ENCODE results near the gene TMCC1. TPM values are rescaled to one million over a fixed set of nuclear protein-coding genes. Genes with fewer than 3 reads are reported as not detected.

Gene TMCC1
- 11.7 TPM for polyA plus RNA-seq (2013)

- peak within 1 kb of the TSS; percentile 72 to 92 for H3K27ac ChIP-seq (ENCODE audit: insufficient read depth in 1 of 2, low read depth in 1 of 2, low read length in 2 of 2, poor library complexity in 1 of 2, severe bottlenecking in 2 of 2)
- CTCF ChIA-PET = interaction anchor here (0.8 to 1.7 kb wide), 6 partner anchors 10 to 421 kb away, joined by 3 to 4 read pairs (median 3); no protein-coding TSS in a partner anchor
- H3K9me3 ChIP-seq (ENCODE audit: control extremely low read depth in 1 of 5, control insufficient read depth in 4 of 5, insufficient read depth in 2 of 5, low read depth in 1 of 5, low read length in 4 of 5) = no peaks in the 10 kb centered on the region
- H3K27me3 ChIP-seq (replicated peaks in 2 of 5; ENCODE audit: control insufficient read depth in 4 of 5, insufficient read depth in 5 of 5, low read length in 4 of 5) = no peaks in the 10 kb centered on the region
- peak; percentile 84 to 92 (median 91) for DNase-seq
- H3K36me3 ChIP-seq (ENCODE audit: control insufficient read depth in 4 of 4, insufficient read depth in 4 of 4, low read length in 3 of 4) = peaks cover 0 to 4% (median 3%) of the 10 kb centered on the region in 4 experiments
- peaks cover 28 to 56% (median 42%) of the 10 kb centered on the region in 4 experiments for H3K4me1 ChIP-seq (ENCODE audit: control extremely low read depth in 1 of 4, control insufficient read depth in 4 of 4, insufficient read depth in 4 of 4, low read length in 3 of 4)
- POLR2A ChIA-PET = no interaction called here
- WGBS (ENCODE audit: insufficient coverage) = under 1% methylated on average over 31 of the region's 60 CpGs
- H3K4me3 ChIP-seq (ENCODE audit: control insufficient read depth in 1 of 7, extremely low read depth in 1 of 7, insufficient read depth in 4 of 7, low read depth in 2 of 7, low read length in 6 of 7) = peak within 1 kb of the TSS; percentile 78 to 94 (median 90)
Observed at GRCh38 chr3:129893581-129894070, at the start of gene TMCC1. TMCC1 (minus strand) TSS chr3:129893711.

GRCh38 chr3:129943020-129943419 is 49.5 kb upstream of the TMCC1 start:
- Histone ChIP-seq H3K9me3 (ENCODE audit: control extremely low read depth in 1 of 5, control insufficient read depth in 4 of 5, insufficient read depth in 2 of 5, low read depth in 1 of 5, low read length in 4 of 5) (peaks cover 0 to 6% (median 0%) of the 10 kb centered on the region in 5 experiments), H3K27ac (ENCODE audit: insufficient read depth in 1 of 2, low read depth in 1 of 2, low read length in 2 of 2, poor library complexity in 1 of 2, severe bottlenecking in 2 of 2) (no peak overlapping the region), H3K27me3 (replicated peaks in 2 of 5; ENCODE audit: control insufficient read depth in 4 of 5, insufficient read depth in 5 of 5, low read length in 4 of 5) (no peaks in the 10 kb centered on the region), H3K36me3 (ENCODE audit: control insufficient read depth in 4 of 4, insufficient read depth in 4 of 4, low read length in 3 of 4) (no peaks in the 10 kb centered on the region), H3K4me1 (ENCODE audit: control extremely low read depth in 1 of 4, control insufficient read depth in 4 of 4, insufficient read depth in 4 of 4, low read length in 3 of 4) (peaks cover 8 to 23% (median 10%) of the 10 kb centered on the region in 4 experiments), H3K4me3 (ENCODE audit: control insufficient read depth in 1 of 7, extremely low read depth in 1 of 7, insufficient read depth in 4 of 7, low read depth in 2 of 7, low read length in 6 of 7) (no peak overlapping the region)
- 100% methylated on average over 2 of the region's 3 CpGs for WGBS (ENCODE audit: insufficient coverage)
- no peak for DNase-seq
- CTCF ChIA-PET = interaction anchor here (0.6 to 9.4 kb wide), 39 partner anchors 7 to 612 kb away, joined by 3 to 106 read pairs (median 7); partner anchors contain the start of genes ALG1L2 and TRH
- POLR2A ChIA-PET = no interaction called here

GRCh38 chr3:129942296-129942695 is 48.8 kb upstream of the TMCC1 start:
- H3K36me3 ChIP-seq (ENCODE audit: control insufficient read depth in 4 of 4, insufficient read depth in 4 of 4, low read length in 3 of 4) = no peaks in the 10 kb centered on the region
- CTCF ChIA-PET = interaction anchor here (0.6 to 9.4 kb wide), 46 partner anchors 8 to 611 kb away, joined by 3 to 106 read pairs (median 5); partner anchors contain the start of genes ALG1L2 and TRH
- WGBS (ENCODE audit: insufficient coverage) = 15% methylated on average over 7 of the region's 7 CpGs
- H3K4me1 ChIP-seq (ENCODE audit: control extremely low read depth in 1 of 4, control insufficient read depth in 4 of 4, insufficient read depth in 4 of 4, low read length in 3 of 4) = peaks cover 1 to 15% (median 4%) of the 10 kb centered on the region in 4 experiments
- peaks cover 0 to 5% (median 0%) of the 10 kb centered on the region in 5 experiments for H3K9me3 ChIP-seq (ENCODE audit: control extremely low read depth in 1 of 5, control insufficient read depth in 4 of 5, insufficient read depth in 2 of 5, low read depth in 1 of 5, low read length in 4 of 5)
- DNase-seq = peak; percentile 72 to 82 (median 73)
- POLR2A ChIA-PET = interaction anchor here (0.8 kb wide), 1 partner anchor 156 kb away, joined by 6 read pairs; no protein-coding TSS in a partner anchor
- no peak overlapping the region for H3K27ac ChIP-seq (ENCODE audit: insufficient read depth in 1 of 2, low read depth in 1 of 2, low read length in 2 of 2, poor library complexity in 1 of 2, severe bottlenecking in 2 of 2)
- no peak overlapping the region for H3K4me3 ChIP-seq (ENCODE audit: control insufficient read depth in 1 of 7, extremely low read depth in 1 of 7, insufficient read depth in 4 of 7, low read depth in 2 of 7, low read length in 6 of 7)
- no peaks in the 10 kb centered on the region for H3K27me3 ChIP-seq (replicated peaks in 2 of 5; ENCODE audit: control insufficient read depth in 4 of 5, insufficient read depth in 5 of 5, low read length in 4 of 5)

- Histone ChIP-seq H3K36me3 (ENCODE audit: control insufficient read depth in 4 of 4, insufficient read depth in 4 of 4, low read length in 3 of 4) (no peaks in the 10 kb centered on the region), H3K4me1 (ENCODE audit: control extremely low read depth in 1 of 4, control insufficient read depth in 4 of 4, insufficient read depth in 4 of 4, low read length in 3 of 4) (peaks cover 0 to 9% (median 0%) of the 10 kb centered on the region in 4 experiments), H3K27ac (ENCODE audit: insufficient read depth in 1 of 2, low read depth in 1 of 2, low read length in 2 of 2, poor library complexity in 1 of 2, severe bottlenecking in 2 of 2) (no peak overlapping the region), H3K27me3 (replicated peaks in 2 of 5; ENCODE audit: control insufficient read depth in 4 of 5, insufficient read depth in 5 of 5, low read length in 4 of 5) (no peaks in the 10 kb centered on the region), H3K9me3 (ENCODE audit: control extremely low read depth in 1 of 5, control insufficient read depth in 4 of 5, insufficient read depth in 2 of 5, low read depth in 1 of 5, low read length in 4 of 5) (no peaks in the 10 kb centered on the region), H3K4me3 (ENCODE audit: control insufficient read depth in 1 of 7, extremely low read depth in 1 of 7, insufficient read depth in 4 of 7, low read depth in 2 of 7, low read length in 6 of 7) (no peak overlapping the region)
- ChIA-PET POLR2A (no interaction called here), CTCF (interaction anchor here (0.5 to 9.4 kb wide), 18 partner anchors 10 to 557 kb away, joined by 3 to 106 read pairs (median 11); partner anchors contain the start of gene TRH)
- DNase-seq = no peak
- WGBS (ENCODE audit: insufficient coverage) = 93% methylated on average over 3 of the region's 3 CpGs
Observed at GRCh38 chr3:129940086-129940485, 46.6 kb upstream of the TMCC1 start.

- H3K36me3 ChIP-seq (ENCODE audit: control insufficient read depth in 4 of 4, insufficient read depth in 4 of 4, low read length in 3 of 4) = no peaks in the 10 kb centered on the region
- DNase-seq = peak in 1 of 3 donors; percentile 34
- no peak overlapping the region for H3K27ac ChIP-seq (ENCODE audit: insufficient read depth in 1 of 2, low read depth in 1 of 2, low read length in 2 of 2, poor library complexity in 1 of 2, severe bottlenecking in 2 of 2)
- peaks cover 0 to 11% (median 1%) of the 10 kb centered on the region in 4 experiments for H3K4me1 ChIP-seq (ENCODE audit: control extremely low read depth in 1 of 4, control insufficient read depth in 4 of 4, insufficient read depth in 4 of 4, low read length in 3 of 4)
- H3K4me3 ChIP-seq (ENCODE audit: control insufficient read depth in 1 of 7, extremely low read depth in 1 of 7, insufficient read depth in 4 of 7, low read depth in 2 of 7, low read length in 6 of 7) = no peak overlapping the region
- POLR2A ChIA-PET = no interaction called here
- H3K27me3 ChIP-seq (replicated peaks in 2 of 5; ENCODE audit: control insufficient read depth in 4 of 5, insufficient read depth in 5 of 5, low read length in 4 of 5) = no peaks in the 10 kb centered on the region
- CTCF ChIA-PET = interaction anchor here (0.8 to 9.4 kb wide), 9 partner anchors 38 to 448 kb away, joined by 3 to 106 read pairs (median 5); no protein-coding TSS in a partner anchor
- 92% methylated on average over 6 of the region's 8 CpGs for WGBS (ENCODE audit: insufficient coverage)
- H3K9me3 ChIP-seq (ENCODE audit: control extremely low read depth in 1 of 5, control insufficient read depth in 4 of 5, insufficient read depth in 2 of 5, low read depth in 1 of 5, low read length in 4 of 5) = no peaks in the 10 kb centered on the region
Observed at GRCh38 chr3:129938140-129938930, 44.8 kb upstream of the TMCC1 start.

GRCh38 chr3:129937717-129938116 is 44.2 kb upstream of the TMCC1 start:
- no peaks in the 10 kb centered on the region for H3K36me3 ChIP-seq (ENCODE audit: control insufficient read depth in 4 of 4, insufficient read depth in 4 of 4, low read length in 3 of 4)
- H3K4me3 ChIP-seq (ENCODE audit: control insufficient read depth in 1 of 7, extremely low read depth in 1 of 7, insufficient read depth in 4 of 7, low read depth in 2 of 7, low read length in 6 of 7) = no peak overlapping the region
- H3K27me3 ChIP-seq (replicated peaks in 2 of 5; ENCODE audit: control insufficient read depth in 4 of 5, insufficient read depth in 5 of 5, low read length in 4 of 5) = no peaks in the 10 kb centered on the region
- H3K27ac ChIP-seq (ENCODE audit: insufficient read depth in 1 of 2, low read depth in 1 of 2, low read length in 2 of 2, poor library complexity in 1 of 2, severe bottlenecking in 2 of 2) = no peak overlapping the region
- CTCF ChIA-PET = interaction anchor here (0.8 to 9.4 kb wide), 8 partner anchors 38 to 448 kb away, joined by 3 to 106 read pairs (median 4); no protein-coding TSS in a partner anchor
- POLR2A ChIA-PET = no interaction called here
- 95% methylated on average over 9 of the region's 9 CpGs for WGBS (ENCODE audit: insufficient coverage)
- no peaks in the 10 kb centered on the region for H3K9me3 ChIP-seq (ENCODE audit: control extremely low read depth in 1 of 5, control insufficient read depth in 4 of 5, insufficient read depth in 2 of 5, low read depth in 1 of 5, low read length in 4 of 5)
- peaks cover 0 to 11% (median 1%) of the 10 kb centered on the region in 4 experiments for H3K4me1 ChIP-seq (ENCODE audit: control extremely low read depth in 1 of 4, control insufficient read depth in 4 of 4, insufficient read depth in 4 of 4, low read length in 3 of 4)
- no peak for DNase-seq
